NT2/D1 (cell line): ENCODE results near the gene CARTPT.

Experiments used
- DNase-seq: peaks from one replicate; pipeline ENCODE4 v3.0.0-alpha.2; 2011; ENCODE audit warnings: low read depth, low spot score
- H3K27me3 ChIP-seq: 2 replicates; pipeline ENCODE4 v1.6.0; 2011; ENCODE audit warnings: mild to moderate bottlenecking; ENCODE audit not compliant: insufficient read length, insufficient read depth
- H3K36me3 ChIP-seq: 2 replicates; pipeline ENCODE4 v1.6.1; 2011; ENCODE audit warnings: mild to moderate bottlenecking, low read length, mixed read lengths; ENCODE audit not compliant: insufficient read depth, insufficient read length
- H3K4me1 ChIP-seq: 2 replicates; pipeline ENCODE4 v1.5.1; 2011; ENCODE audit not compliant: insufficient read depth, insufficient read length
- H3K4me3 ChIP-seq: 2 replicates; pipeline ENCODE4 v1.5.1; 2011; ENCODE audit warnings: low read depth; ENCODE audit not compliant: insufficient read length
- H3K9ac ChIP-seq: 2 replicates; pipeline ENCODE4 v1.6.0; 2011; ENCODE audit warnings: low read depth; ENCODE audit not compliant: insufficient read length
- H3K9me3 ChIP-seq: 2 replicates; pipeline ENCODE4 v1.5.1; 2011; ENCODE audit warnings: mild to moderate bottlenecking, low read length; ENCODE audit not compliant: insufficient read depth
- SUZ12 ChIP-seq: IDR thresholded peaks from 2 replicates; pipeline ENCODE4 v1.6.1; 2011; ENCODE audit not compliant: insufficient read length, insufficient read depth; ENCODE audit errors: extremely low read depth
- YY1 ChIP-seq: IDR thresholded peaks from 2 replicates; pipeline ENCODE4 v1.6.1; 2011; ENCODE audit not compliant: insufficient read length, insufficient read depth
- ZNF274 ChIP-seq: IDR thresholded peaks from 2 replicates; pipeline ENCODE4 v1.6.1; 2011; ENCODE audit warnings: mild to moderate bottlenecking, low read depth, low read length

The CARTPT gene

GRCh38 chr5:71706906-71707305 lies 12.2 kb upstream of the CARTPT start:
- no peak for DNase-seq
- TF ChIP-seq YY1 (no peak), SUZ12 (no peak), ZNF274 (no peak)
- Histone ChIP-seq H3K4me3 (no peak overlapping the region), H3K9me3 (no peaks in the 10 kb centered on the region), H3K27me3 (no peaks in the 10 kb centered on the region), H3K36me3 (no peaks in the 10 kb centered on the region), H3K4me1 (peaks cover 4% of the 10 kb centered on the region), H3K9ac (no peak overlapping the region)

GRCh38 chr5:71711610-71712009 lies 7.5 kb upstream of the CARTPT start:
- no peak for DNase-seq
- peaks cover 5% of the 10 kb centered on the region for H3K27me3 ChIP-seq
- H3K4me1 ChIP-seq, result no peaks in the 10 kb centered on the region
- TF ChIP-seq SUZ12, result no peak
- no peak for TF ChIP-seq ZNF274
- no peak for TF ChIP-seq YY1
- H3K9me3 ChIP-seq, result no peaks in the 10 kb centered on the region
- no peak overlapping the region for H3K9ac ChIP-seq
- H3K36me3 ChIP-seq, result no peaks in the 10 kb centered on the region
- H3K4me3 ChIP-seq, result no peak overlapping the region

- no peaks in the 10 kb centered on the region for H3K36me3 ChIP-seq
- DNase-seq, result no peak
- H3K27me3 ChIP-seq, result peaks cover 38% of the 10 kb centered on the region
- H3K4me1 ChIP-seq, result no peaks in the 10 kb centered on the region
- H3K9me3 ChIP-seq, result no peaks in the 10 kb centered on the region
- TF ChIP-seq YY1 (no peak), SUZ12 (no peak), ZNF274 (no peak)
- no peak overlapping the region for H3K4me3 ChIP-seq
- no peak overlapping the region for H3K9ac ChIP-seq
Observed at GRCh38 chr5:71714911-71715310, 4.2 kb upstream of the CARTPT start.

GRCh38 chr5:71727978-71728377 lies 8.9 kb downstream of the CARTPT start:
- Histone ChIP-seq H3K4me1 (no peaks in the 10 kb centered on the region), H3K36me3 (no peaks in the 10 kb centered on the region), H3K9ac (no peak overlapping the region), H3K27me3 (no peaks in the 10 kb centered on the region), H3K4me3 (no peak overlapping the region), H3K9me3 (no peaks in the 10 kb centered on the region)
- no peak for DNase-seq
- no peak for TF ChIP-seq YY1
- no peak for TF ChIP-seq ZNF274
- TF ChIP-seq SUZ12, result no peak

GRCh38 chr5:71731015-71731414 lies 11.9 kb downstream of the CARTPT start:
- no peak for DNase-seq
- no peak overlapping the region for H3K4me3 ChIP-seq
- H3K4me1 ChIP-seq, result no peaks in the 10 kb centered on the region
- H3K36me3 ChIP-seq, result no peaks in the 10 kb centered on the region
- H3K9ac ChIP-seq, result no peak overlapping the region
- TF ChIP-seq YY1, result no peak
- no peak for TF ChIP-seq ZNF274
- no peak for TF ChIP-seq SUZ12
- no peaks in the 10 kb centered on the region for H3K27me3 ChIP-seq
- H3K9me3 ChIP-seq, result no peaks in the 10 kb centered on the region

- DNase-seq, result no peak
- no peaks in the 10 kb centered on the region for H3K4me1 ChIP-seq
- TF ChIP-seq ZNF274 (no peak), SUZ12 (no peak), YY1 (no peak)
Observed at GRCh38 chr5:71732011-71732410, 12.9 kb downstream of the CARTPT start.

GRCh38 chr5:71734141-71734540 lies 15.1 kb downstream of the CARTPT start:
- TF ChIP-seq YY1, result no peak
- TF ChIP-seq ZNF274, result no peak
- no peak for TF ChIP-seq SUZ12
- no peaks in the 10 kb centered on the region for H3K9me3 ChIP-seq
- DNase-seq, result no peak
- no peak overlapping the region for H3K9ac ChIP-seq
- H3K4me3 ChIP-seq, result no peak overlapping the region
- H3K36me3 ChIP-seq, result no peaks in the 10 kb centered on the region
- no peaks in the 10 kb centered on the region for H3K4me1 ChIP-seq
- H3K27me3 ChIP-seq, result no peaks in the 10 kb centered on the region

More at GRCh38 chr5:71732011-71732410, 12.9 kb downstream of the CARTPT start:
- no peaks in the 10 kb centered on the region for H3K27me3 ChIP-seq
- H3K9ac ChIP-seq, result no peak overlapping the region
- H3K36me3 ChIP-seq, result no peaks in the 10 kb centered on the region
- H3K9me3 ChIP-seq, result no peaks in the 10 kb centered on the region
- no peak overlapping the region for H3K4me3 ChIP-seq

GRCh38 chr5:71737931-71738539 lies 19.0 kb downstream of the CARTPT start:
- TF ChIP-seq YY1 (no peak), SUZ12 (no peak), ZNF274 (no peak)
- no peak overlapping the region for H3K4me3 ChIP-seq

More at GRCh38 chr5:71737931-71738539, 19.0 kb downstream of the CARTPT start:
- Histone ChIP-seq H3K9ac (no peak overlapping the region), H3K36me3 (no peaks in the 10 kb centered on the region), H3K27me3 (no peaks in the 10 kb centered on the region), H3K4me1 (no peaks in the 10 kb centered on the region), H3K9me3 (no peaks in the 10 kb centered on the region)
- DNase-seq, result no peak
